HEK293 (cell line): ENCODE measurements around the gene PTK7.
A peak's percentile ranks its signal among the peaks of the same experiment; 100 is the strongest.

Source experiments
- CTCF ChIA-PET: fragments of 350-600 bp; formaldehyde crosslinking; extraction: SDS; loops from one replicate; lab custom pipeline; 2021; ENCODE audit warnings: antibody characterized with exemption; lab: Yijun Ruan, JAX
- POLR2A ChIA-PET: fragments of 300-600 bp; formaldehyde crosslinking; extraction: SDS; loops from one replicate; lab custom pipeline; 2020; ENCODE audit warnings: antibody characterized with exemption, inconsistent platforms; lab: Yijun Ruan, JAX
- H3K27ac ChIP-seq: fragments of 200-500 bp; sonication (Bioruptor generic); 2 replicates; pipeline ENCODE4 v1.5.1; 2014; ENCODE audit warnings: low read depth, low read length, control low read depth, inconsistent platforms; ENCODE audit errors: extremely low read depth
- H3K36me3 ChIP-seq, 2 experiments: fragments of 200-500 bp in 1 of 2; sonication (Bioruptor generic) in 1 of 2; 1 replicate in 1 of 2; 2 replicates in 1 of 2; pipeline ENCODE4 v1.5.1; 2014 to 2017; ENCODE audit warnings: inconsistent platforms in 2 of 2, low read length in 2 of 2; ENCODE audit not compliant: control insufficient read depth in 2 of 2, insufficient read depth in 1 of 2
- H3K4me1 ChIP-seq: fragments of 200-500 bp; sonication (Bioruptor generic); 2 replicates; pipeline ENCODE4 v1.5.1; 2014; ENCODE audit warnings: mild to moderate bottlenecking, low read length, inconsistent platforms; ENCODE audit not compliant: control insufficient read depth, insufficient read depth
- H3K4me3 ChIP-seq: 2 replicates; pipeline ENCODE4 v1.5.1; 2011; ENCODE audit warnings: low read depth, mild to moderate bottlenecking, control low read depth, low read length, moderate library complexity
- H3K9me3 ChIP-seq: fragments of 200-500 bp; sonication (Bioruptor generic); 2 replicates; pipeline ENCODE4 v1.5.1; 2014; ENCODE audit warnings: low read depth, low read length, inconsistent platforms; ENCODE audit not compliant: control insufficient read depth, insufficient read depth
- EGR2 ChIP-seq: fragments of 450-650 bp; formaldehyde crosslinking; IDR thresholded peaks from 2 replicates; pipeline ENCODE4 v1.5.1; 2016; ENCODE audit warnings: low read depth, missing biosample characterization, missing genetic modification characterization
- GLIS2 ChIP-seq: fragments of 450-650 bp; formaldehyde crosslinking; IDR thresholded peaks from 2 replicates; pipeline ENCODE4 v1.5.1; 2016; ENCODE audit warnings: missing biosample characterization, missing genetic modification characterization
- OVOL3 ChIP-seq: fragments of 450-650 bp; formaldehyde crosslinking; IDR thresholded peaks from 2 replicates; pipeline ENCODE4 v1.5.1; 2016; ENCODE audit warnings: missing biosample characterization, missing genetic modification characterization
- PRDM10 ChIP-seq: fragments of 450-650 bp; formaldehyde crosslinking; IDR thresholded peaks from 2 replicates; pipeline ENCODE4 v1.5.1; 2016; ENCODE audit warnings: missing biosample characterization, missing genetic modification characterization
- TSHZ1 ChIP-seq: fragments of 450-650 bp; formaldehyde crosslinking; IDR thresholded peaks from 2 replicates; pipeline ENCODE4 v1.5.1; 2016; ENCODE audit warnings: missing biosample characterization, missing genetic modification characterization, borderline replicate concordance
- ZBTB6 ChIP-seq: fragments of 450-650 bp; formaldehyde crosslinking; IDR thresholded peaks from 2 replicates; pipeline ENCODE4 v1.5.1; 2017; ENCODE audit warnings: missing biosample characterization, missing genetic modification characterization
- ZBTB7A ChIP-seq: fragments of 450-650 bp; formaldehyde crosslinking; IDR thresholded peaks from 2 replicates; pipeline ENCODE4 v1.5.1; 2016; ENCODE audit warnings: low read depth, missing biosample characterization, missing genetic modification characterization
- ZFHX2 ChIP-seq: fragments of 450-650 bp; formaldehyde crosslinking; conservative IDR thresholded peaks from 2 replicates; pipeline ENCODE4 v1.5.1; 2016; ENCODE audit warnings: missing biosample characterization, missing genetic modification characterization
- ZIC2 ChIP-seq: fragments of 450-650 bp; formaldehyde crosslinking; IDR thresholded peaks from 2 replicates; pipeline ENCODE4 v1.5.1; 2016; ENCODE audit warnings: missing biosample characterization, missing genetic modification characterization
- ZNF114 ChIP-seq: fragments of 450-650 bp; formaldehyde crosslinking; IDR thresholded peaks from 2 replicates; pipeline ENCODE4 v1.5.0; 2017; ENCODE audit warnings: missing biosample characterization, missing genetic modification characterization
- ZNF146 ChIP-seq: fragments of 450-650 bp; formaldehyde crosslinking; IDR thresholded peaks from 2 replicates; pipeline ENCODE4 v1.5.1; 2016; ENCODE audit warnings: missing biosample characterization, missing genetic modification characterization
- ZNF184 ChIP-seq: fragments of 450-650 bp; IDR thresholded peaks from 2 replicates; pipeline ENCODE4 v1.5.1; 2018; ENCODE audit warnings: missing biosample characterization, mild to moderate bottlenecking, missing genetic modification characterization
- ZNF19 ChIP-seq: fragments of 450-650 bp; formaldehyde crosslinking; IDR thresholded peaks from 2 replicates; pipeline ENCODE4; 2016; ENCODE audit warnings: missing biosample characterization, missing genetic modification characterization, low read depth
- ZNF214 ChIP-seq: fragments of 450-650 bp; formaldehyde crosslinking; IDR thresholded peaks from 2 replicates; pipeline ENCODE4 v1.5.1; 2017; ENCODE audit warnings: missing biosample characterization, mild to moderate bottlenecking, missing genetic modification characterization, borderline replicate concordance
- ZNF280C ChIP-seq: fragments of 450-650 bp; formaldehyde crosslinking; IDR thresholded peaks from 2 replicates; pipeline ENCODE4 v1.5.1; 2016; ENCODE audit warnings: missing biosample characterization, missing genetic modification characterization
- ZNF341 ChIP-seq: fragments of 450-650 bp; formaldehyde crosslinking; IDR thresholded peaks from 2 replicates; pipeline ENCODE4; 2016; ENCODE audit warnings: low read depth, missing biosample characterization, missing genetic modification characterization
- ZNF362 ChIP-seq: fragments of 450-650 bp; formaldehyde crosslinking; IDR thresholded peaks from 2 replicates; pipeline ENCODE4 v1.5.1; 2016; ENCODE audit warnings: missing biosample characterization, missing genetic modification characterization
- ZNF623 ChIP-seq: fragments of 450-650 bp; formaldehyde crosslinking; IDR thresholded peaks from 2 replicates; pipeline ENCODE4 v1.5.1; 2016; ENCODE audit warnings: missing biosample characterization, missing genetic modification characterization
- ZNF624 ChIP-seq: fragments of 450-650 bp; formaldehyde crosslinking; IDR thresholded peaks from 2 replicates; pipeline ENCODE4 v1.5.1; 2017; ENCODE audit warnings: missing biosample characterization, missing genetic modification characterization
- ZNF701 ChIP-seq: fragments of 450-650 bp; formaldehyde crosslinking; IDR thresholded peaks from 2 replicates; pipeline ENCODE4 v1.5.1; 2016; ENCODE audit warnings: missing biosample characterization, missing genetic modification characterization
- ZNF776 ChIP-seq: fragments of 450-650 bp; formaldehyde crosslinking; IDR thresholded peaks from 2 replicates; pipeline ENCODE4 v1.5.0; 2017; ENCODE audit warnings: missing biosample characterization, missing genetic modification characterization, borderline replicate concordance
- ZNF830 ChIP-seq: fragments of 450-650 bp; IDR thresholded peaks from 2 replicates; pipeline ENCODE4 v1.5.0; 2018; ENCODE audit warnings: missing biosample characterization, missing genetic modification characterization, low read depth, mild to moderate bottlenecking, moderate library complexity
- ZSCAN5A ChIP-seq: fragments of 450-650 bp; formaldehyde crosslinking; IDR thresholded peaks from 2 replicates; pipeline ENCODE4 v1.5.1; 2016; ENCODE audit warnings: missing biosample characterization, missing genetic modification characterization

The PTK7 gene

GRCh38 chr6:43074847-43075669 lies 1.1 kb upstream of the PTK7 start:
- Histone ChIP-seq H3K4me3 (no peak overlapping the region), H3K9me3 (no peaks in the 10 kb centered on the region), H3K4me1 (peaks cover 14% of the 10 kb centered on the region), H3K27ac (peak overlapping the region; percentile 47), H3K36me3 (peaks cover 3 to 39% of the 10 kb centered on the region in 2 experiments; a peak in 2 of 3 replicates)
- ChIA-PET CTCF (interaction anchor here (0.6 to 7.6 kb wide), 4 partner anchors 54 to 173 kb away, joined by 3 to 83 read pairs (median 5); no protein-coding TSS in a partner anchor), POLR2A (interaction anchor here (0.8 to 2.6 kb wide), 7 partner anchors 15 to 96 kb away, joined by 3 to 18 read pairs (median 5); partner anchors contain the start of genes CUL7, KLC4, MRPL2 and PEX6)
- no peak for TF ChIP-seq ZNF701 (tag by site-specific recombination)
- no peak for TF ChIP-seq TSHZ1 (tag by site-specific recombination)
- TF ChIP-seq ZBTB7A (tag by site-specific recombination): no peak
- TF ChIP-seq ZNF280C (tag by site-specific recombination): no peak
- peak; percentile 80 for TF ChIP-seq ZFHX2 (tag by site-specific recombination)
- TF ChIP-seq ZIC2 (tag by site-specific recombination): peak; percentile 60; the same call in 1 of the 2 replicates
- peak; percentile 80 for TF ChIP-seq ZNF341 (tag by site-specific recombination)
- TF ChIP-seq PRDM10: no peak
- no peak for TF ChIP-seq ZNF776 (tag by site-specific recombination)
- TF ChIP-seq ZNF19 (tag by site-specific recombination): no peak
- TF ChIP-seq ZNF623 (tag by site-specific recombination): no peak
- no peak for TF ChIP-seq ZNF184 (tag by site-specific recombination)
- no peak for TF ChIP-seq ZSCAN5A
- no peak for TF ChIP-seq ZNF214 (tag by site-specific recombination)
- TF ChIP-seq EGR2 (tag by site-specific recombination): peak; percentile 60; the same call in 1 of the 2 replicates
- TF ChIP-seq ZNF114 (tag by site-specific recombination): no peak
- TF ChIP-seq ZBTB6 (tag by site-specific recombination): no peak
- TF ChIP-seq GLIS2 (tag by site-specific recombination): peak; percentile 40; the same call in 1 of the 2 replicates
- TF ChIP-seq ZNF830 (tag by site-specific recombination): no peak
- TF ChIP-seq ZNF146 (tag by site-specific recombination): no peak
- TF ChIP-seq ZNF362 (tag by site-specific recombination): no peak
- no peak for TF ChIP-seq ZNF624 (tag by site-specific recombination)
- TF ChIP-seq OVOL3 (tag by site-specific recombination): no peak
